ENCODE results near the gene IGF2BP1.

Gene IGF2BP1

GRCh38 chr17:48970865-48971687 is 26.1 kb upstream of the IGF2BP1 start:
- no peak for DNase-seq (ENCODE audit: low spot score)
- no peak for TF ChIP-seq CTCF (IDR thresholded peaks at IDR 0.05; ENCODE audit: extremely low read depth, missing control alignments)

DNA sequence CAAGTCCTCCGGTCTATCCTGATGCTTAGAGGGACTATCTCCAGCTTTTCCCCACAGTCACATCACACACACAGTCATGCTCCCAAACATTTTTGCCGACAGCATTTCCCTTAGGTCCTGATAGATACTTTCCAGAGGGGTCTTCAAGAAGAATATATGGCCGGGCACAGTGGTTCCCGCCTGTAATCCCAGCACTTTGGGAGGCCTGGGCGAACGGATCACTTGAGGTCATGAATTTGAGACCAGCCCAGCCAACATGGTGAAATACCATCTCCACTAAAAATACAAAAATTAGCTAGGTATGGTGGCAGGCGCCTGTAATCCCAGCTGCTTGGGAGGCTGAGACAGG is 24.5 kb upstream of the IGF2BP1 start:
- TF ChIP-seq CTCF (IDR thresholded peaks at IDR 0.05; ENCODE audit: extremely low read depth, missing control alignments): no peak

GRCh38 chr17:48973806-48974205 is 23.4 kb upstream of the IGF2BP1 start:
- no peak for DNase-seq (ENCODE audit: low spot score)
- TF ChIP-seq CTCF (IDR thresholded peaks at IDR 0.05; ENCODE audit: extremely low read depth, missing control alignments): no peak

More for the DNA sequence above, 24.5 kb upstream of the IGF2BP1 start:
- no peak for DNase-seq (ENCODE audit: low spot score)

DNA sequence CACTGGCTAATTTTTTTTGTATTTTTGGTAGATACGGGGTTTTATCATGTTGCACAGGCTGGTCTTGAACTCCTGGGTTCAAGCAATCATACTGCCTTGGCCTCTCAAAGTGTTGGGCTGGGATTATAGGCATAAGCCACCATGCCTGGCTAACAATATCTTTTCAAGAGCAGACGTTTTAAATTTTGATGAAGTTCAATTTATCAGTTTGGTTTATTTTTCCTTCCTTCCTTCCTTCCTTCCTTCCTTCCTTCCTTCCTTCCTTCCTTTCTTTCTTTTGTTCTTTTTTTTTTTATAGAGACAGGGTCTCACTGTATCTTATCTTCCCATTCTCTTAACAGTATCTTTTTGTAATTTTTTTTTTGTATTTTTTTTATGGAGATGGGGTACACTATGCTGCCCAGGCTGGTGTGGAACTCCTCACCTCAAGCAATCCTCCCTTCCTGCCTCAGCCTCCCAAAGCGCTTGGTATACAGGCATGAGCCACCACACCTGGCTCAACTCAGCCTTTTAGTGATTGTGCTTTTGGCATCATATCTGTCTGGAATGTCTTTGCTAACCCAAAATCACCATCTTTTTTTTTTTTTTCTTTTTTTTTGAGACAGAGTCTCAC is 15.2 kb upstream of the IGF2BP1 start:
- DNase-seq (ENCODE audit: low spot score): no peak
- no peak for TF ChIP-seq CTCF (IDR thresholded peaks at IDR 0.05; ENCODE audit: extremely low read depth, missing control alignments)

DNA sequence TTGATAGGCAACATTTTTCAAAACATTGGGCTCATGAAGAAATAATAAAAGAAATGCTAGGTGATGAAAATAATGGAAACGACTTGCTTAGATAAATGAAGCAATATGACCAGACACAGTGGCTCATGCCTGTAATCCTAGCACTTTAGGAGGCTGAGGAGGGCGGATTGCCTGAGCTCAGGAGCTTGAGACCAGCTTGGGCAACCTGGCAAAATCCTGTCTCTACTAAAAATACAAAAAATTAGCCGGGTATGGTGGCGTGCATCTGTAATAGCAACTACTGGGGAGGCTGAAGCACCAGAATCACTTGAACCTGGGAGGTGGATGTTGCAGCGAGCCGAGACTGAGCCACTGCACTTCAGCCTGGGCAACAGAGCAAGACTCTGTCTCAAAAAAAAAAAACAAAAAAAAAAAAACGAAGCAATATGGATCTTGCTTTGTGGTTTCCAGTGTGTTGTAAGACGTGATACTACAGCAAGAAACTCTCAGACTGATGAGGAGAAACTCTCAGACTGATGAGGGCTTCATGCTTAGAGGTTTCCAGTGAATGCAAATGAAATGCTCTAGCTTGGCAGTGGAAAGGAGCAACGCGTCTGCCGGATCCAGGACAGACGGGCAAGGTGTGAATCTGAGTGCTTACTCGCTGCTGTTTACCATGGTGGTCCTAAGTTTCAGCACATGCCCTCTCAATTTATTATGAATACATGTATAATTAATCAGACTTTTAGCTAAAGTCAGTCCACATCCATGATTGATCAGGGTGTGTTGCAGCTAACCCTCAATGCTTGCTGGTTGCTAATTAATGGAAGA is 11.5 kb upstream of the IGF2BP1 start:
- TF ChIP-seq CTCF (IDR thresholded peaks at IDR 0.05; ENCODE audit: extremely low read depth, missing control alignments): no peak
- DNase-seq (ENCODE audit: low spot score): no peak

- no peak for TF ChIP-seq CTCF (IDR thresholded peaks at IDR 0.05; ENCODE audit: extremely low read depth, missing control alignments)
- no peak for DNase-seq (ENCODE audit: low spot score)
These were observed 8.1 kb upstream of the IGF2BP1 start for GRCh38 chr17:48989100-48989499.

DNA sequence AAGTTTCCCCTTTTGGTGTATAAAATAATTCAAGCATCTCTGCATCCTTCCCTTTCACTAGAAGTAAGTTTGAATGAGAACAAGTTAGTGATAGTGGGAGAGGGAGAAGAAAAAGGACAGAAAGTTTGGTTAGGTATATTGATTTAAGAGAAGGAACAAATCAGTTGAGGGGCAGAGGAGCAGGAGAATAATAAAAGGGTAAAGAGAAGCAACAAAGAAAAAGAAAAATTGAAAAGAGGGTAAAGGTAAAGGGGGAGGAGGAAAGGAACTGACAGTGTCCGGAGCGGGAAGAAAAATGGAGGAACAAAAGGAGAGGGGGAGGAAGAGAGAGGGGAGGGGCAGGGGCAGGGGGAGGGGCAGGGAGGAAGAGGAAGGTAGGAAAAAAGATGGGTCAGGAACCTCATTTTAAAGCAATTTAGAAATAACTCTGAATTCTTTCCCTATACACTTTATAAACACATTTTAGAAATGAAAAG is 6.3 kb upstream of the IGF2BP1 start:
- TF ChIP-seq CTCF (IDR thresholded peaks at IDR 0.05; ENCODE audit: extremely low read depth, missing control alignments): no peak
- DNase-seq (ENCODE audit: low spot score): no peak

All from GM20000 (cell line).